Measurements from ENCODE around the gene COG4. TPM values are rescaled to one million over a fixed set of nuclear protein-coding genes. Genes with fewer than 3 reads are reported as not detected.

COG4 gene
- total RNA-seq (2021; fragmentation: NEBNext Ultra II Directional; extraction: Animal tissue kit (Norgen Biotek cat#: 25700)) = 10 to 100 TPM; 70.2 to 91.7 (median 80.2) TPM
- long read RNA-seq, transcript COG4-201 (19 exons, 2,833 nt) = major isoform, 59 of 81 reads
- long read RNA-seq, partial matches to known transcripts = 11 of 81 reads
- long read RNA-seq, other reads (novel, unspliced or antisense) = 9 of 81 reads

GRCh38 chr16:70523076-70523742, at the start of gene COG4:
Gene COG4, minus strand, starts transcription at chr16:70523554. Its CDS starts 11 bp downstream, at chr16:70523543.
- Mint-ChIP-seq H3K27ac (peak within 1 kb of the TSS; percentile 96), H3K27me3 (ENCODE audit: insufficient read depth) (peaks cover 10% of the 10 kb centered on the region), H3K4me3 (peak within 1 kb of the TSS; percentile 96), H3K36me3 (ENCODE audit: low read depth) (peaks cover 42% of the 10 kb centered on the region), H3K9me3 (no peaks in the 10 kb centered on the region), H3K4me1 (ENCODE audit: low read depth) (peaks cover 54% of the 10 kb centered on the region)
- TF ChIP-seq, protein P1, sequence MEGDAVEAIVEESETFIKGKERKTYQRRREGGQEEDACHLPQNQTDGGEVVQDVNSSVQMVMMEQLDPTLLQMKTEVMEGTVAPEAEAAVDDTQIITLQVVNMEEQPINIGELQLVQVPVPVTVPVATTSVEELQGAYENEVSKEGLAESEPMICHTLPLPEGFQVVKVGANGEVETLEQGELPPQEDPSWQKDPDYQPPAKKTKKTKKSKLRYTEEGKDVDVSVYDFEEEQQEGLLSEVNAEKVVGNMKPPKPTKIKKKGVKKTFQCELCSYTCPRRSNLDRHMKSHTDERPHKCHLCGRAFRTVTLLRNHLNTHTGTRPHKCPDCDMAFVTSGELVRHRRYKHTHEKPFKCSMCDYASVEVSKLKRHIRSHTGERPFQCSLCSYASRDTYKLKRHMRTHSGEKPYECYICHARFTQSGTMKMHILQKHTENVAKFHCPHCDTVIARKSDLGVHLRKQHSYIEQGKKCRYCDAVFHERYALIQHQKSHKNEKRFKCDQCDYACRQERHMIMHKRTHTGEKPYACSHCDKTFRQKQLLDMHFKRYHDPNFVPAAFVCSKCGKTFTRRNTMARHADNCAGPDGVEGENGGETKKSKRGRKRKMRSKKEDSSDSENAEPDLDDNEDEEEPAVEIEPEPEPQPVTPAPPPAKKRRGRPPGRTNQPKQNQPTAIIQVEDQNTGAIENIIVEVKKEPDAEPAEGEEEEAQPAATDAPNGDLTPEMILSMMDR (IDR thresholded peaks at IDR 0.05) = no peak
- DNase-seq = peak; percentile 73

GRCh38 chr16:70572926-70573270, 49.5 kb upstream of the COG4 start:
- Mint-ChIP-seq H3K4me1 (ENCODE audit: low read depth) (peaks cover 72% of the 10 kb centered on the region), H3K36me3 (ENCODE audit: low read depth) (peaks cover 42% of the 10 kb centered on the region), H3K27ac (peak overlapping the region; percentile 79), H3K27me3 (ENCODE audit: insufficient read depth) (peaks cover 3% of the 10 kb centered on the region), H3K9me3 (no peaks in the 10 kb centered on the region), H3K4me3 (peak overlapping the region; percentile 46)
- no peak for DNase-seq
- TF ChIP-seq, protein P1 (IDR thresholded peaks at IDR 0.05) = no peak

DNA sequence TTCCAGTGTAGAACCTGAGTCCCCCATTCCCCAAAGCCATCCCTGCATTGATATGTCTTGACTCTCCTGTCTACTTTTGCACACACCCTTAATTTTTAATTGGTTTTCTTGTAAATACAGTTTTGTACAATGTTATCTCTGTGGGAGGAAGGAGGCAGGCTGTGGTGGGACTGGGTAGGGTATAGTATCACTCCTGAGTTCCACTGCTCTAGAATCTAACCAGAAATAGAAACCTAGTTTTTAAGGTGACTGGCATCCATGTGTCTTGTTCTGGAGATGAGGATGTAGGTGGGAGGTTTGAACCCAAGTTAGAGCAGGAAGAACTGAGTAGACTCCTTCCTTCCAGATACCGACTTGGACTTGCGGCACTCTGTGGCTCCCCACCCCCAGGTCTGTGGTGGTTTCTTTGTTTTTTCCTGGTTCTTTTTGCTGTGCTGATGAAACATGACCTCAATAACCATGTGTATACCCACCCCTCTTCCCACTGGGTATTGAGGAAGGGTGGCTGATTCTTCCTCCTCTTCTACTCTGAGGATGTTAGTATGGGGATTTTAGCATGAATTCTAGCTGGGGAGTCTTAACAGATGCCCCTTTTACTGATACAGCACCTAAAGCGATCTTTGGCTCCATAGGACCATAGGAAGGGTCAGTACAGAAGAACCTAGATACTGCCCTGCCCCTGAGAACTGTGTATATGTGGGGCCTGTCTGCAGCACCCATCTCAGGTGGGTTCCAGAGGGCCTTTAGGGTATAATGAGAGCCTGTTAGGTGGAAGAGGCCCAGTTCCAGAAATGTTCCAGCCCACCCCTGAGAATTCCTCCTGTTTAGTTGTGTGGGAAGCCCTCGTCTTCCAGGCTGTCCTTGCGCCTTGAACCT, 48.9 kb upstream of the COG4 start:
- DNase-seq = no peak
- peaks cover 45% of the 10 kb centered on the region for H3K36me3 Mint-ChIP-seq (ENCODE audit: low read depth)
- peaks cover 66% of the 10 kb centered on the region for H3K4me1 Mint-ChIP-seq (ENCODE audit: low read depth)
- peak overlapping the region; percentile 79 for H3K27ac Mint-ChIP-seq
- H3K9me3 Mint-ChIP-seq = no peaks in the 10 kb centered on the region
- peaks cover 3% of the 10 kb centered on the region for H3K27me3 Mint-ChIP-seq (ENCODE audit: insufficient read depth)
- TF ChIP-seq, protein P1 (IDR thresholded peaks at IDR 0.05) = no peak
- H3K4me3 Mint-ChIP-seq = 0 out of 2 replicates have a peak overlapping the region, but pooled peaks have one; percentile 46

DNA sequence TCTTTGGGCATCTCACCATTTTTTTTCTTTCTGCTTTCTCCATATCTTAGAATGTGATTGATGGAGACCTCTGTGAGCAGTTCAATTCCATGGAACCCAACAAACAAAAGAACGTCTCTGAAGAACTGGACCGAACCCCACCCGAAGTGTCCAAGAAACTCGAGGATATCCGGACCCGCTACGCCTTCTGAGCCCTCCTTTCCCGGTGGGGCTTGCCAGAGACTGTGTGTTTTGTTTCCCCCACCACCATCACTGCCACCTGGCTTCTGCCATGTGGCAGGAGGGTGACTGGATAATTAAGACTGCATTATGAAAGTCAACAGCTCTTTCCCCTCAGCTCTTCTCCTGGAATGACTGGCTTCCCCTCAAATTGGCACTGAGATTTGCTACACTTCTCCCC, 48.3 kb upstream of the COG4 start:
- Mint-ChIP-seq H3K36me3 (ENCODE audit: low read depth) (peaks cover 52% of the 10 kb centered on the region), H3K4me3 (no peak overlapping the region)

GRCh38 chr16:70570967-70571570, 47.7 kb upstream of the COG4 start:
- Mint-ChIP-seq H3K27ac (peak overlapping the region; percentile 17; the same call in 1 of the 2 replicates), H3K4me1 (ENCODE audit: low read depth) (peaks cover 54% of the 10 kb centered on the region), H3K4me3 (no peak overlapping the region), H3K9me3 (no peaks in the 10 kb centered on the region), H3K27me3 (ENCODE audit: insufficient read depth) (no peaks in the 10 kb centered on the region; the same call in 1 of the 2 replicates), H3K36me3 (ENCODE audit: low read depth) (peaks cover 53% of the 10 kb centered on the region)
- no peak for DNase-seq
- TF ChIP-seq, protein P1 (IDR thresholded peaks at IDR 0.05) = no peak

More for the DNA sequence above, 48.3 kb upstream of the COG4 start:
- H3K4me1 Mint-ChIP-seq (ENCODE audit: low read depth) = peaks cover 60% of the 10 kb centered on the region
- TF ChIP-seq, protein P1 (IDR thresholded peaks at IDR 0.05) = no peak
- no peak for DNase-seq
- H3K27me3 Mint-ChIP-seq (ENCODE audit: insufficient read depth) = no peaks in the 10 kb centered on the region; the same call in 1 of the 2 replicates
- H3K9me3 Mint-ChIP-seq = no peaks in the 10 kb centered on the region
- peak overlapping the region; percentile 79 for H3K27ac Mint-ChIP-seq
